GM19351 (cell line): ENCODE results near the gene GMEB2.
"Not testable (repeated sequence)": the region's sequence is repeated elsewhere in the genome, so short reads cannot be mapped to it uniquely, and the experiment has no call there.

Experiments
- ATAC-seq: cut with Tn5 transposase; IDR thresholded peaks from one replicate; pipeline ENCODE4 v1.9.1; 2021; ENCODE audit warnings: mild to moderate bottlenecking, moderate library complexity; ENCODE audit not compliant: unreplicated experiment

GMEB2 gene

GRCh38 chr20:63657937-63658748, 31.2 kb upstream of the GMEB2 start, which contains the start of gene RTEL1:
Gene RTEL1 (plus strand): TSS chr20:63658312. CDS start chr20:63659403, 1,091 bp downstream.
- ATAC-seq: peak; percentile 84

- ATAC-seq: no peak
These were observed 30.5 kb upstream of the GMEB2 start for GRCh38 chr20:63657260-63657936.

GRCh38 chr20:63656451-63656850, 29.6 kb upstream of the GMEB2 start:
- ATAC-seq: no peak

- no peak for ATAC-seq
These were observed 28.3 kb upstream of the GMEB2 start for GRCh38 chr20:63655249-63655648.

- no peak for ATAC-seq
These were observed 27.2 kb upstream of the GMEB2 start for GRCh38 chr20:63653974-63654668.

- ATAC-seq: no peak
These were observed 26.4 kb upstream of the GMEB2 start, which contains the start of gene STMN3 for GRCh38 chr20:63653041-63653973. Gene STMN3 (minus strand): TSS chr20:63653424. CDS start chr20:63653345, 79 bp downstream.

GRCh38 chr20:63652192-63652980, 25.5 kb upstream of the GMEB2 start:
- ATAC-seq: no peak

GRCh38 chr20:63651942-63652191, 25.0 kb upstream of the GMEB2 start:
- no peak for ATAC-seq

- ATAC-seq: not testable (repeated sequence)
These were observed 23.6 kb upstream of the GMEB2 start for GRCh38 chr20:63650486-63650885.

- ATAC-seq: no peak
These were observed 22.1 kb upstream of the GMEB2 start for GRCh38 chr20:63648895-63649589.

GRCh38 chr20:63648190-63648589, 21.3 kb upstream of the GMEB2 start:
- ATAC-seq: no peak

- ATAC-seq: no peak
These were observed 18.3 kb upstream of the GMEB2 start for GRCh38 chr20:63645218-63645617.

- no peak for ATAC-seq
These were observed 17.0 kb upstream of the GMEB2 start for GRCh38 chr20:63643946-63644345.

- ATAC-seq: no peak
These were observed 16.6 kb upstream of the GMEB2 start for GRCh38 chr20:63643499-63643898.

- ATAC-seq: peak; percentile 7
These were observed 15.8 kb upstream of the GMEB2 start for GRCh38 chr20:63642527-63643247.

GRCh38 chr20:63641792-63642523, 15.1 kb upstream of the GMEB2 start:
- peak; percentile 74 for ATAC-seq

- ATAC-seq: peak; percentile 21
These were observed 14.4 kb upstream of the GMEB2 start for GRCh38 chr20:63641146-63641791.
